Kidney (tissue), 14 donors: ENCODE measurements around the gene ZNF398. TPM values are rescaled to one million over a fixed set of nuclear protein-coding genes. Genes with fewer than 3 reads are reported as not detected.

Source experiments
- DNase-seq, 5 donors: peaks; one replicate each; pipeline ENCODE4 v3.0.0-alpha.2; 2013 to 2020
- FAIRE-seq: peaks from 2 replicates; lab custom pipeline; 2012; peaks lifted over from hg19 to GRCh38; lab: Jason Lieb, UNC
- H3K27ac ChIP-seq, 2 donors: one replicate each; pipeline ENCODE4 v1.7.0; 2013; ENCODE audit warnings: low read depth in 2 of 2, low read length in 2 of 2, inconsistent platforms in 1 of 2
- H3K27me3 ChIP-seq: one replicate; pipeline ENCODE4 v1.7.1; 2013; ENCODE audit warnings: low read length, inconsistent platforms; ENCODE audit not compliant: control insufficient read depth, insufficient read depth
- H3K36me3 ChIP-seq, 3 donors: one replicate each; pipeline versions ENCODE4 v1.7.0 to v1.7.1; 2013; ENCODE audit warnings: low read length in 3 of 3, control low read depth in 1 of 3, inconsistent platforms in 1 of 3; ENCODE audit not compliant: insufficient read depth in 3 of 3, control insufficient read depth in 2 of 3
- H3K4me1 ChIP-seq, 3 donors: one replicate each; pipeline versions ENCODE4 v1.7.0 to v1.7.1; 2013; ENCODE audit warnings: low read length in 3 of 3, inconsistent platforms in 1 of 3, low read depth in 1 of 3; ENCODE audit not compliant: control insufficient read depth in 2 of 3, insufficient read depth in 2 of 3
- H3K4me3 ChIP-seq, 3 donors: one replicate each; pipeline versions ENCODE4 v1.7.0 to v1.8.1; 2013; ENCODE audit warnings: low read length in 3 of 3, control low read depth in 1 of 3, inconsistent platforms in 1 of 3
- H3K9ac ChIP-seq, 3 donors: one replicate each; pipeline versions ENCODE4 v1.7.0 to v1.7.1; 2013; ENCODE audit warnings: low read length in 3 of 3, control low read depth in 1 of 3, inconsistent platforms in 1 of 3
- H3K9me3 ChIP-seq, 3 donors: one replicate each; pipeline versions ENCODE4 v1.7.0 to v1.7.1; 2013; ENCODE audit warnings: low read length in 3 of 3, control low read depth in 1 of 3, inconsistent platforms in 1 of 3; ENCODE audit not compliant: control insufficient read depth in 2 of 3, insufficient read depth in 1 of 3
- intact Hi-C: fragments of 100-400 bp; cut with DNase I; formaldehyde crosslinking; loops from one replicate; pipeline ENCODE4 v1.11.1; 2022
- polyA plus RNA-seq: library from polyadenylated mRNA; stranded (reverse); fragments of 350-450 nt; fragmentation: Illumina TruSeq; extraction: RNeasy Lipid Tissue Mini Kit (QIAGEN cat#74804); gene quantifications from one replicate; pipeline ENCODE4 v1.2.3, GENCODE V29; 2014; ENCODE audit warnings: low read depth, low replicate concordance; ENCODE audit not compliant: insufficient read depth
- total RNA-seq: library from RNA; stranded (reverse); fragmentation: NEBNext Ultra II Directional; extraction: Animal tissue kit (Norgen Biotek cat#: 25700); gene quantifications from one replicate; pipeline ENCODE4 v1.2.1, GENCODE V29; 2021
- TF ChIP-seq, protein P1 (sequence below): IDR thresholded peaks from 3 replicates; pipeline ENCODE4 v1.5.1; 2012; ENCODE audit warnings: mild to moderate bottlenecking, moderate library complexity, borderline replicate concordance; ENCODE audit not compliant: insufficient read depth; ENCODE audit errors: extremely low read depth
- donor health status: control.
- donor health status: control.
- donor health status: control.
- donor health status: control.
- donor health status: control.
- donor health status: DM: yes; HTN: yes; CAD: no.
- donor health status: Normal renal cell carcinoma (clear cell type).

Gene ZNF398
- total and polyA plus RNA-seq, 2 donors from 2014 or later = 3.2 to 12.6 TPM

DNA sequence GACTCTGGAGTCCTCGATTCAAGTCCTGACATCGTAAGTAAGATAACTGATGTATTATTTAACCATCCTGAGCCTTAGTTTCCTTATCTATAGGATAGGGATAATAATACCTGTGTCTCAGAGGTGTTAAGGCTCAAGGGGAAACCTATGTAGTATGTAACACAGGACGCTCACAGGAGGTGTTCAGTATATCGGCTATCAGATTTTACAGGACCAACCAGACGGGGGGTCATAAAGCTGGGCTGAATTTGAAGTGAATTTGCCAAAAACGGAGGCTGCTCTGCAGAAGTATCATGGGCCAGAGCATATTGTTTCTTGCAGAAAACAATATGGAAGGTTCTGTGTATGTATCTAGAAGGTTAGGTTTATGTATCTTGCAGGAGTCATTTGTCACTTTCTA is 37.0 kb downstream of the ZNF398 start:
- DNase-seq (no peak), FAIRE-seq (no peak)
- no peaks in the 10 kb centered on the region for H3K27me3 ChIP-seq
- peaks cover 3 to 9% (median 4%) of the 10 kb centered on the region in 3 donors for H3K36me3 ChIP-seq
- no peak overlapping the region for H3K27ac ChIP-seq
- no peak overlapping the region for H3K9ac ChIP-seq
- TF ChIP-seq, protein P1, sequence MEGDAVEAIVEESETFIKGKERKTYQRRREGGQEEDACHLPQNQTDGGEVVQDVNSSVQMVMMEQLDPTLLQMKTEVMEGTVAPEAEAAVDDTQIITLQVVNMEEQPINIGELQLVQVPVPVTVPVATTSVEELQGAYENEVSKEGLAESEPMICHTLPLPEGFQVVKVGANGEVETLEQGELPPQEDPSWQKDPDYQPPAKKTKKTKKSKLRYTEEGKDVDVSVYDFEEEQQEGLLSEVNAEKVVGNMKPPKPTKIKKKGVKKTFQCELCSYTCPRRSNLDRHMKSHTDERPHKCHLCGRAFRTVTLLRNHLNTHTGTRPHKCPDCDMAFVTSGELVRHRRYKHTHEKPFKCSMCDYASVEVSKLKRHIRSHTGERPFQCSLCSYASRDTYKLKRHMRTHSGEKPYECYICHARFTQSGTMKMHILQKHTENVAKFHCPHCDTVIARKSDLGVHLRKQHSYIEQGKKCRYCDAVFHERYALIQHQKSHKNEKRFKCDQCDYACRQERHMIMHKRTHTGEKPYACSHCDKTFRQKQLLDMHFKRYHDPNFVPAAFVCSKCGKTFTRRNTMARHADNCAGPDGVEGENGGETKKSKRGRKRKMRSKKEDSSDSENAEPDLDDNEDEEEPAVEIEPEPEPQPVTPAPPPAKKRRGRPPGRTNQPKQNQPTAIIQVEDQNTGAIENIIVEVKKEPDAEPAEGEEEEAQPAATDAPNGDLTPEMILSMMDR = no peak
- intact Hi-C loops = no loop called here
- H3K4me1 ChIP-seq = peaks cover 0 to 2% (median 0%) of the 10 kb centered on the region in 3 donors
- no peak overlapping the region for H3K4me3 ChIP-seq
- H3K9me3 ChIP-seq = no peaks in the 10 kb centered on the region

DNA sequence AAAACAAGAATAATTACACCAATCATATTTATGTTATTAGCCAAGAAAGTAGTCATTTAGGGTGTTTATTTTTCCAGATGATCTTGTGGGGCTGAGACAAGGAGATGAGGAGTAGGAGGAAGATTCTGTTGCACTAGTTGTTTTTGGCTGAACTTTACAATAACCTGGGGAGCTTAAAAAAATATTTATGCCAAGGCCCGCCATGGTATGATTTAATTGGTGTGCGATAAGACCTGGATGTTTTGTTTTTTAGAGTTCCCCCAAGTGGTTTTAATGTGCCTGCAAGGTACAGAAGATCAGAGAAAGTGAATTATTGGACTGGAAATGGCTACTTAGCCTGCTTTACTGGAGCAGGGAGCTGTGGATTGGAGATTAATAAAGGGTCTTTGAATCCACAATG is 41.0 kb downstream of the ZNF398 start:
- FAIRE-seq = no peak
- Histone ChIP-seq H3K9me3 (no peaks in the 10 kb centered on the region), H3K27ac (no peak overlapping the region), H3K4me1 (no peaks in the 10 kb centered on the region), H3K27me3 (no peaks in the 10 kb centered on the region), H3K9ac (no peak overlapping the region), H3K4me3 (no peak overlapping the region), H3K36me3 (no peaks in the 10 kb centered on the region)
- no peak for DNase-seq
- intact Hi-C loops = no loop called here
- TF ChIP-seq, protein P1 = no peak

DNA sequence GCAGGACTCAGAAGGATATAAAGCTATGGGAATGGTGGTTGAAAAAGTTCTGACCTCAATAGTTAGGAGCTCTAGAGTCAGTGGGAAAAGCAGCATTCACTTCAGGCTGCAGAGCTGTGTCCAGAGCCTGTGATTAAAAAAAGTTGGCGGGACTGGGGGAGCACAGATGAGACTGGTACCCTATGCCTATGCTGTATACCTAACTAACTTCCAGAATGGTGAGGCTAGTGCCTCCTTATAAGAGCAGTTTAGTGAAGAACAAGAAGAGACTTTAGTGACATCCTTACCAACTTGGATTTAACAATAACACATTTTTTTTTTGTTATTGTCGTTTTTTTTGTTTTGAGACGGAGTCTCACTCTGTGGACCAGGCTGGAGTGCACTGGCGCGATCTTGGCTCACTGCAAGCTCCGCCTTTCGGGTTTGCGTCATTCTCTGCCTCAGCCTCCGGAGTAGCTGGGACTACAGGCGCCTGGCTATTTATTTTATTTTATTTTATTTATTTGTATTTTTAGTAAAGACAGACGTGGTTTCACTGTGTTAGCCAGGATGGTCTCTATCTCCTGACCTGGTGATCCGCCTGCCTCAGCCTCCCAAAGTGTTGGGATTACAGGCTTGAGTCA is 41.5 kb downstream of the ZNF398 start:
- H3K27me3 ChIP-seq = no peaks in the 10 kb centered on the region
- intact Hi-C loops = no loop called here
- no peaks in the 10 kb centered on the region for H3K4me1 ChIP-seq
- no peak overlapping the region for H3K9ac ChIP-seq
- DNase-seq (no peak), FAIRE-seq (no peak)
- no peaks in the 10 kb centered on the region for H3K9me3 ChIP-seq
- no peak overlapping the region for H3K27ac ChIP-seq
- H3K36me3 ChIP-seq = no peaks in the 10 kb centered on the region
- no peak overlapping the region for H3K4me3 ChIP-seq
- TF ChIP-seq, protein P1 = no peak

DNA sequence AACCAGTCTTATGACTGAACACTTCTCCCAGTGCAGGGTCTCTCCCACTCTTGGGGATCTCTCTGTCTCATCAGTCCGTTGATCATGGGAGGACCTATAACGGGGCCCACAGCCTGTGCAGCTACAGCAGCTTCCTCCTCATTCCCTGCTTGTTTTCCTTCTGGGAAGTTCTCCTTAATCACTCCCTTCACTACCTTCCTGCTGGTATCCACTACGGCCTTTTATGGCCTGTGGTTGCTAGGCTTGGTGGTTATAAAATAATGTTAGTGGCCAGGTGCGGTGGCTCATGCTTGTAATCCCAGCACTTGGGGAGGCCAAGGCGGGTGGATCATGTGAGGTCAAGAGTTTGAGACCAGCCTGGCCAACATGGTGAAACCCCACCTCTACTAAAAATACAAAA is 44.6 kb downstream of the ZNF398 start:
- no peak overlapping the region for H3K9ac ChIP-seq
- peaks cover 0 to 9% (median 5%) of the 10 kb centered on the region in 3 donors for H3K4me1 ChIP-seq
- DNase-seq (no peak), FAIRE-seq (no peak)
- intact Hi-C loops = no loop called here
- no peaks in the 10 kb centered on the region for H3K9me3 ChIP-seq
- no peak overlapping the region for H3K4me3 ChIP-seq
- H3K27me3 ChIP-seq = no peaks in the 10 kb centered on the region
- H3K36me3 ChIP-seq = no peaks in the 10 kb centered on the region
- no peak overlapping the region for H3K27ac ChIP-seq
- TF ChIP-seq, protein P1 = no peak
